HEK293 (cell line): ENCODE results near the gene EVL.

Experiments
- GLIS2 ChIP-seq: fragments of 450-650 bp; formaldehyde crosslinking; IDR thresholded peaks from 2 replicates; pipeline ENCODE4 v1.5.1; 2016; ENCODE audit warnings: missing biosample characterization, missing genetic modification characterization
- KLF16 ChIP-seq: fragments of 450-650 bp; formaldehyde crosslinking; IDR thresholded peaks from 2 replicates; pipeline ENCODE4 v1.5.1; 2017; ENCODE audit warnings: missing biosample characterization, missing genetic modification characterization
- PATZ1 ChIP-seq: fragments of 450-650 bp; formaldehyde crosslinking; IDR thresholded peaks from 2 replicates; pipeline ENCODE4 v1.5.1; 2016; ENCODE audit warnings: missing biosample characterization, missing genetic modification characterization
- SCRT1 ChIP-seq: fragments of 450-650 bp; formaldehyde crosslinking; IDR thresholded peaks from 2 replicates; pipeline ENCODE4 v1.5.1; 2016; ENCODE audit warnings: missing biosample characterization, missing genetic modification characterization, borderline replicate concordance
- ZBTB8A ChIP-seq: fragments of 450-650 bp; formaldehyde crosslinking; IDR thresholded peaks from 2 replicates; pipeline ENCODE4 v1.5.1; 2016; ENCODE audit warnings: missing biosample characterization, missing genetic modification characterization
- ZFP37 ChIP-seq: fragments of 450-650 bp; formaldehyde crosslinking; IDR thresholded peaks from 2 replicates; pipeline ENCODE4 v1.5.1; 2016; ENCODE audit warnings: missing biosample characterization, missing genetic modification characterization
- ZNF114 ChIP-seq: fragments of 450-650 bp; formaldehyde crosslinking; IDR thresholded peaks from 2 replicates; pipeline ENCODE4 v1.5.0; 2017; ENCODE audit warnings: missing biosample characterization, missing genetic modification characterization
- ZNF132 ChIP-seq: fragments of 450-650 bp; formaldehyde crosslinking; IDR thresholded peaks from 2 replicates; pipeline ENCODE4 v1.5.1; 2017; ENCODE audit warnings: missing biosample characterization, missing genetic modification characterization, borderline replicate concordance
- ZNF148 ChIP-seq: fragments of 450-650 bp; formaldehyde crosslinking; IDR thresholded peaks from 2 replicates; pipeline ENCODE4 v1.5.0; 2017; ENCODE audit warnings: missing biosample characterization, missing genetic modification characterization, borderline replicate concordance
- ZNF169 ChIP-seq: fragments of 450-650 bp; formaldehyde crosslinking; IDR thresholded peaks from 2 replicates; pipeline ENCODE4 v1.5.1; 2016; ENCODE audit warnings: missing biosample characterization, missing genetic modification characterization
- ZNF19 ChIP-seq: fragments of 450-650 bp; formaldehyde crosslinking; IDR thresholded peaks from 2 replicates; pipeline ENCODE4; 2016; ENCODE audit warnings: missing biosample characterization, missing genetic modification characterization, low read depth
- ZNF23 ChIP-seq: fragments of 450-650 bp; formaldehyde crosslinking; IDR thresholded peaks from 2 replicates; pipeline ENCODE4 v1.5.1; 2016; ENCODE audit warnings: missing biosample characterization, missing genetic modification characterization, borderline replicate concordance
- ZNF391 ChIP-seq: fragments of 450-650 bp; formaldehyde crosslinking; IDR thresholded peaks from 2 replicates; pipeline ENCODE4 v1.5.1; 2016; ENCODE audit warnings: low read depth, missing biosample characterization, missing genetic modification characterization, borderline replicate concordance
- ZNF423 ChIP-seq: fragments of 450-650 bp; formaldehyde crosslinking; IDR thresholded peaks from 2 replicates; pipeline ENCODE4 v1.5.1; 2016; ENCODE audit warnings: missing biosample characterization, missing genetic modification characterization
- ZNF510 ChIP-seq: fragments of 450-650 bp; formaldehyde crosslinking; IDR thresholded peaks from 2 replicates; pipeline ENCODE4 v1.5.1; 2018; ENCODE audit warnings: mild to moderate bottlenecking, missing genetic modification characterization, missing biosample characterization; ENCODE audit not compliant: insufficient replicate concordance
- ZNF514 ChIP-seq: fragments of 450-650 bp; formaldehyde crosslinking; IDR thresholded peaks from 2 replicates; pipeline ENCODE4 v1.5.1; 2016; ENCODE audit warnings: missing biosample characterization, missing genetic modification characterization
- ZNF529 ChIP-seq: fragments of 450-650 bp; formaldehyde crosslinking; IDR thresholded peaks from 2 replicates; pipeline ENCODE4 v1.5.1; 2017; ENCODE audit warnings: missing genetic modification characterization, missing biosample characterization; ENCODE audit not compliant: insufficient replicate concordance
- ZNF600 ChIP-seq: fragments of 450-650 bp; formaldehyde crosslinking; IDR thresholded peaks from 2 replicates; pipeline ENCODE4 v1.5.1; 2016; ENCODE audit warnings: missing biosample characterization, missing genetic modification characterization
- ZNF621 ChIP-seq: fragments of 450-650 bp; formaldehyde crosslinking; IDR thresholded peaks from 2 replicates; pipeline ENCODE4 v1.5.1; 2017; ENCODE audit warnings: missing biosample characterization, missing genetic modification characterization
- ZNF626 ChIP-seq: fragments of 450-650 bp; sonication (Bioruptor Pico); formaldehyde crosslinking; IDR thresholded peaks from 2 replicates; pipeline ENCODE4 v1.5.1; 2018; ENCODE audit warnings: missing biosample characterization, missing genetic modification characterization, inconsistent platforms
- ZNF654 ChIP-seq: fragments of 450-650 bp; formaldehyde crosslinking; IDR thresholded peaks from 2 replicates; pipeline ENCODE4 v1.5.1; 2016; ENCODE audit warnings: low read depth, missing biosample characterization, missing genetic modification characterization
- ZNF747 ChIP-seq: fragments of 450-650 bp; formaldehyde crosslinking; IDR thresholded peaks from 2 replicates; pipeline ENCODE4 v1.5.1; 2016; ENCODE audit warnings: missing biosample characterization, missing genetic modification characterization
- ZNF776 ChIP-seq: fragments of 450-650 bp; formaldehyde crosslinking; IDR thresholded peaks from 2 replicates; pipeline ENCODE4 v1.5.0; 2017; ENCODE audit warnings: missing biosample characterization, missing genetic modification characterization, borderline replicate concordance
- ZNF843 ChIP-seq: fragments of 450-650 bp; formaldehyde crosslinking; IDR thresholded peaks from 2 replicates; pipeline ENCODE4 v1.5.1; 2016; ENCODE audit warnings: missing biosample characterization, missing genetic modification characterization
- ZXDB ChIP-seq: fragments of 450-650 bp; formaldehyde crosslinking; IDR thresholded peaks from 2 replicates; pipeline ENCODE4 v1.5.1; 2016; ENCODE audit warnings: missing biosample characterization, missing genetic modification characterization
- TF ChIP-seq, protein P1 (sequence below): sonication (generic); formaldehyde crosslinking; IDR thresholded peaks from 2 replicates; pipeline ENCODE4 v1.8.1; 2022; ENCODE audit warnings: mild to moderate bottlenecking, moderate library complexity, missing genetic modification reagents
- TF ChIP-seq, protein P2 (sequence below): fragments of 450-650 bp; formaldehyde crosslinking; IDR thresholded peaks from 2 replicates; pipeline ENCODE4 v1.5.1; 2016; ENCODE audit warnings: missing biosample characterization, missing genetic modification characterization
- TF ChIP-seq, protein P3 (sequence below): fragments of 450-650 bp; formaldehyde crosslinking; IDR thresholded peaks from 2 replicates; pipeline ENCODE4 v1.5.1; 2016; ENCODE audit warnings: missing biosample characterization, missing genetic modification characterization

The EVL gene

GRCh38 chr14:100192672-100193416, 127.6 kb downstream of the EVL start (continued):
- TF ChIP-seq ZXDB (tag by site-specific recombination) (peak; percentile 69; the same call in 1 of the 2 replicates), KLF16 (tag by site-specific recombination) (peak; percentile 34), ZBTB8A (tag by site-specific recombination) (peak; percentile 96), ZNF132 (tag by site-specific recombination) (no peak), ZNF19 (no peak), ZNF23 (tag by site-specific recombination) (no peak), ZNF423 (tag by site-specific recombination) (peak; percentile 95), ZNF747 (tag by site-specific recombination) (no peak), ZNF114 (no peak), ZNF391 (tag by site-specific recombination) (no peak; the same call in 1 of the 2 replicates), ZFP37 (tag by site-specific recombination) (0 out of 2 replicates have a peak, but pooled peaks have one; percentile 47), PATZ1 (tag by site-specific recombination) (peak; percentile 72), ZNF510 (tag by site-specific recombination) (no peak), SCRT1 (tag by site-specific recombination) (no peak), ZNF600 (peak; percentile 55; the same call in 1 of the 2 replicates), ZNF514 (no peak), ZNF148 (tag by site-specific recombination) (no peak), ZNF654 (tag by site-specific recombination) (peak; percentile 71), ZNF529 (tag by site-specific recombination) (no peak), ZNF621 (no peak), GLIS2 (peak; percentile 88), ZNF626 (no peak), ZNF169 (tag by site-specific recombination) (no peak), ZNF776 (tag by site-specific recombination) (no peak), ZNF843 (peak; percentile 47; the same call in 1 of the 2 replicates)
- TF ChIP-seq, protein P1, sequence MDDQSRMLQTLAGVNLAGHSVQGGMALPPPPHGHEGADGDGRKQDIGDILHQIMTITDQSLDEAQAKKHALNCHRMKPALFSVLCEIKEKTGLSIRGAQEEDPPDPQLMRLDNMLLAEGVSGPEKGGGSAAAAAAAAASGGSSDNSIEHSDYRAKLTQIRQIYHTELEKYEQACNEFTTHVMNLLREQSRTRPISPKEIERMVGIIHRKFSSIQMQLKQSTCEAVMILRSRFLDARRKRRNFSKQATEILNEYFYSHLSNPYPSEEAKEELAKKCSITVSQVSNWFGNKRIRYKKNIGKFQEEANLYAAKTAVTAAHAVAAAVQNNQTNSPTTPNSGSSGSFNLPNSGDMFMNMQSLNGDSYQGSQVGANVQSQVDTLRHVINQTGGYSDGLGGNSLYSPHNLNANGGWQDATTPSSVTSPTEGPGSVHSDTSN: no peak; the same call in 1 of the 2 replicates
- TF ChIP-seq, protein P2, sequence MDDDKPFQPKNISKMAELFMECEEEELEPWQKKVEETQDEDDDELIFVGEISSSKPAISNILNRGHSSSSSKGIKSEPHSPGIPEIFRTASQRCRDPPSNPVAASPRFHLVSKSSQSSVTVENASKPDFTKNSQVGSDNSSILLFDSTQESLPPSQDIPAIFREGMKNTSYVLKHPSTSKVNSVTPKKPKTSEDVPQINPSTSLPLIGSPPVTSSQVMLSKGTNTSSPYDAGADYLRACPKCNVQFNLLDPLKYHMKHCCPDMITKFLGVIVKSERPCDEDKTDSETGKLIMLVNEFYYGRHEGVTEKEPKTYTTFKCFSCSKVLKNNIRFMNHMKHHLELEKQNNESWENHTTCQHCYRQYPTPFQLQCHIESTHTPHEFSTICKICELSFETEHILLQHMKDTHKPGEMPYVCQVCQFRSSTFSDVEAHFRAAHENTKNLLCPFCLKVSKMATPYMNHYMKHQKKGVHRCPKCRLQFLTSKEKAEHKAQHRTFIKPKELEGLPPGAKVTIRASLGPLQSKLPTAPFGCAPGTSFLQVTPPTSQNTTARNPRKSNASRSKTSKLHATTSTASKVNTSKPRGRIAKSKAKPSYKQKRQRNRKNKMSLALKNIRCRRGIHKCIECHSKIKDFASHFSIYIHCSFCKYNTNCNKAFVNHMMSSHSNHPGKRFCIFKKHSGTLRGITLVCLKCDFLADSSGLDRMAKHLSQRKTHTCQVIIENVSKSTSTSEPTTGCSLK (tag by site-specific recombination): no peak
- TF ChIP-seq, protein P3, sequence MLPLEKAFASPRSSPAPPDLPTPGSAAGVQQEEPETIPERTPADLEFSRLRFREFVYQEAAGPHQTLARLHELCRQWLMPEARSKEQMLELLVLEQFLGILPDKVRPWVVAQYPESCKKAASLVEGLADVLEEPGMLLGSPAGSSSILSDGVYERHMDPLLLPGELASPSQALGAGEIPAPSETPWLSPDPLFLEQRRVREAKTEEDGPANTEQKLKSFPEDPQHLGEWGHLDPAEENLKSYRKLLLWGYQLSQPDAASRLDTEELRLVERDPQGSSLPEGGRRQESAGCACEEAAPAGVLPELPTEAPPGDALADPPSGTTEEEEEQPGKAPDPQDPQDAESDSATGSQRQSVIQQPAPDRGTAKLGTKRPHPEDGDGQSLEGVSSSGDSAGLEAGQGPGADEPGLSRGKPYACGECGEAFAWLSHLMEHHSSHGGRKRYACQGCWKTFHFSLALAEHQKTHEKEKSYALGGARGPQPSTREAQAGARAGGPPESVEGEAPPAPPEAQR (tag by site-specific recombination): no peak
